HL-60 (cell line): ENCODE results near the gene PKD1L1.

Experiments
- DNase-seq, 2 experiments: peaks; one replicate each; pipeline ENCODE4 v3.0.0-alpha.2; 2010 to 2020; ENCODE audit warnings: low read depth in 1 of 2, low spot score in 1 of 2
- H3K27ac ChIP-seq: fragments of 250-450 bp; sonication (Bioruptor Pico); replicated peaks from 2 replicates; pipeline ENCODE4 v1.5.1; 2020; ENCODE audit warnings: mild to moderate bottlenecking, moderate library complexity
- H3K27me3 ChIP-seq: fragments of 250-450 bp; sonication (Bioruptor Pico); 2 replicates; pipeline ENCODE4 v1.5.1; 2021; ENCODE audit warnings: mild to moderate bottlenecking, moderate library complexity; ENCODE audit not compliant: insufficient read depth, poor library complexity, severe bottlenecking
- H3K4me3 ChIP-seq: replicated peaks from 2 replicates; pipeline ENCODE4 v1.5.1; 2011; ENCODE audit warnings: mild to moderate bottlenecking, control low read depth, low read length; ENCODE audit not compliant: insufficient read depth
- CTCF ChIP-seq: IDR thresholded peaks from one replicate; pipeline ENCODE4 v1.5.1; 2011; ENCODE audit warnings: low read length, control low read depth, inconsistent platforms; ENCODE audit not compliant: insufficient read depth
- GABPA ChIP-seq: IDR thresholded peaks from 2 replicates; pipeline ENCODE4 v1.6.1; 2012; ENCODE audit warnings: low read depth
- POLR2AphosphoS5 ChIP-seq: IDR thresholded peaks from 2 replicates; pipeline ENCODE4 v1.6.1; 2012; ENCODE audit warnings: low read depth
- SPI1 ChIP-seq: IDR thresholded peaks from 2 replicates; pipeline ENCODE4 v1.6.1; 2012; ENCODE audit warnings: low read depth, mild to moderate bottlenecking, borderline replicate concordance
- TF ChIP-seq, protein P1 (sequence below): IDR thresholded peaks from 2 replicates; pipeline ENCODE4 v1.6.1; 2012; ENCODE audit warnings: low read depth; ENCODE audit not compliant: insufficient replicate concordance

The PKD1L1 gene

DNA sequence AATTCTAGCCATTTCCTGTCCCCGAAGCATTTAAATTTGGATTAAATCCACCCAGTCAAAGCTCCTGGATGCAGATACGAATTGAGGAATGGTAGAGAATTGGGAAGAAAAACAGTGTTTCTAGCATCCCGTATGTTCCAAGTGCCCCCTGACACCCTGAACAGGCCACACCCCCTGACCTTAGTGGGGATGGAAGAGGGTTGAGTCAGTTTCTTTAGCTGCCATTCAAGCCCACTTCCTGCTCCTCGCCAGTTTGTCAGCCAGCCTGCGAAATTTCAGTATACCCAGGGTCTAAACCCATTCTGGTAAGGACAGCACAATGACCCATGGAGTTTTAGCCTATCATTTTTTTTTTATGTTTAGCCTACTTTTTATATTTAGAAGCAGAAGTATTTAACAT lies 101.1 kb downstream of the PKD1L1 start:
- Histone ChIP-seq H3K27me3 (no peaks in the 10 kb centered on the region), H3K27ac (no peak overlapping the region), H3K4me3 (no peak overlapping the region)
- TF ChIP-seq SPI1 (no peak), GABPA (no peak), POLR2AphosphoS5 (no peak), CTCF (no peak)
- TF ChIP-seq, protein P1, sequence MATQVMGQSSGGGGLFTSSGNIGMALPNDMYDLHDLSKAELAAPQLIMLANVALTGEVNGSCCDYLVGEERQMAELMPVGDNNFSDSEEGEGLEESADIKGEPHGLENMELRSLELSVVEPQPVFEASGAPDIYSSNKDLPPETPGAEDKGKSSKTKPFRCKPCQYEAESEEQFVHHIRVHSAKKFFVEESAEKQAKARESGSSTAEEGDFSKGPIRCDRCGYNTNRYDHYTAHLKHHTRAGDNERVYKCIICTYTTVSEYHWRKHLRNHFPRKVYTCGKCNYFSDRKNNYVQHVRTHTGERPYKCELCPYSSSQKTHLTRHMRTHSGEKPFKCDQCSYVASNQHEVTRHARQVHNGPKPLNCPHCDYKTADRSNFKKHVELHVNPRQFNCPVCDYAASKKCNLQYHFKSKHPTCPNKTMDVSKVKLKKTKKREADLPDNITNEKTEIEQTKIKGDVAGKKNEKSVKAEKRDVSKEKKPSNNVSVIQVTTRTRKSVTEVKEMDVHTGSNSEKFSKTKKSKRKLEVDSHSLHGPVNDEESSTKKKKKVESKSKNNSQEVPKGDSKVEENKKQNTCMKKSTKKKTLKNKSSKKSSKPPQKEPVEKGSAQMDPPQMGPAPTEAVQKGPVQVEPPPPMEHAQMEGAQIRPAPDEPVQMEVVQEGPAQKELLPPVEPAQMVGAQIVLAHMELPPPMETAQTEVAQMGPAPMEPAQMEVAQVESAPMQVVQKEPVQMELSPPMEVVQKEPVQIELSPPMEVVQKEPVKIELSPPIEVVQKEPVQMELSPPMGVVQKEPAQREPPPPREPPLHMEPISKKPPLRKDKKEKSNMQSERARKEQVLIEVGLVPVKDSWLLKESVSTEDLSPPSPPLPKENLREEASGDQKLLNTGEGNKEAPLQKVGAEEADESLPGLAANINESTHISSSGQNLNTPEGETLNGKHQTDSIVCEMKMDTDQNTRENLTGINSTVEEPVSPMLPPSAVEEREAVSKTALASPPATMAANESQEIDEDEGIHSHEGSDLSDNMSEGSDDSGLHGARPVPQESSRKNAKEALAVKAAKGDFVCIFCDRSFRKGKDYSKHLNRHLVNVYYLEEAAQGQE = no peak
- no peak for DNase-seq

DNA sequence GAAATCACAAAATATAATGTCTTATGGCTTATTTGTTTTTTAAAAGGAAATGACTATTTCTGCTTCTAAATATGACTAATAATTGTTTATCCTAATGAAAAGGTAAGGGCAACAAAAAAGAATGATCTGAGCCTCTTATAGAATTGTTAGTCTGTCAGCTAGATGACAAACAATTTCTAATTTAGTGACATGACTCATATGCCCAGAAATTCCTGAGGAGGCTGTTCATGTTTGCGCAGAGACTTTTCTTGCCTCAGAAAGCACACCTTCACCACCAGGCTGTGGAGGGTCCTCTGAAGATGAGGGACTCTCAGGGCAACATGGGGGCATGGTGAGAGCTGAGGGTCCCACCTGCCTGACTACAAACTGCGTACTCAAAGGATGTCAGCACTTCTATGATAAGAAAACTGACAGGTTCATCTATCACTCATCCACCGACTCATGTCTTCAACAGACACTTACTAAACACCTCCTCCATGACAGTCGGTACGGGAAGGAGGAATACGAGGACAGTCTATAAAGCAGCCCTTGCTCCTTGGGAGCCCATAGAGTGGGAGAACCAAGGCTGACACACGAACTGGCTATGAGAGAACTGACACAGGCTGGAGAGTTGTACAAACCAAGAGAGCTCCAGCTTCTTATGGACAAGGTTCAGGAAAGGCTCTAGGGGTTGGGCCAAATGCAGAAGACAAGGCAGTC lies 102.0 kb downstream of the PKD1L1 start:
- Histone ChIP-seq H3K27ac (no peak overlapping the region), H3K27me3 (no peaks in the 10 kb centered on the region), H3K4me3 (no peak overlapping the region)
- DNase-seq = no peak
- TF ChIP-seq, protein P1 = no peak
- TF ChIP-seq POLR2AphosphoS5 (no peak), CTCF (no peak), SPI1 (no peak), GABPA (no peak)

- no peaks in the 10 kb centered on the region for H3K27me3 ChIP-seq
- H3K27ac ChIP-seq = no peak overlapping the region
- TF ChIP-seq CTCF = no peak
- no peak for TF ChIP-seq SPI1
- TF ChIP-seq, protein P1 = no peak
- no peak for TF ChIP-seq POLR2AphosphoS5
- no peak for TF ChIP-seq GABPA
- no peak for DNase-seq
- H3K4me3 ChIP-seq = no peak overlapping the region
Measured at GRCh38 chr7:47844311-47844710, 104.0 kb downstream of the PKD1L1 start.
